SH-SY5Y (cell line): ENCODE data around the gene NCOA1.
A peak's percentile ranks its signal among the peaks of the same experiment; 100 is the strongest.

Source experiments
- GATA2 ChIP-seq: IDR thresholded peaks from 2 replicates; pipeline ENCODE4 v1.6.1; 2011; ENCODE audit warnings: mild to moderate bottlenecking, low read depth, low read length
- GATA3 ChIP-seq: IDR thresholded peaks from 2 replicates; pipeline ENCODE4 v1.6.1; 2011; ENCODE audit warnings: low read depth, mild to moderate bottlenecking, low read length, moderate library complexity

The NCOA1 gene

GRCh38 chr2:24490690-24491541 is at the start of gene NCOA1:
Gene NCOA1, plus strand, starts transcription at chr2:24491254. Its CDS starts 167,424 bp downstream, at chr2:24658678.
- TF ChIP-seq GATA2 (peak; percentile 49; the same call in 1 of the 2 replicates), GATA3 (no peak)

GRCh38 chr2:24448797-24449196 is 42.3 kb upstream of the NCOA1 start:
- TF ChIP-seq GATA2 (no peak), GATA3 (no peak)

GRCh38 chr2:24449344-24449743 is 41.7 kb upstream of the NCOA1 start:
- TF ChIP-seq GATA3 (no peak), GATA2 (no peak)

- TF ChIP-seq GATA2: no peak
- TF ChIP-seq GATA3: no peak
These were observed 39.1 kb upstream of the NCOA1 start for GRCh38 chr2:24451805-24452501.

- TF ChIP-seq GATA2: no peak
- TF ChIP-seq GATA3: no peak
These were observed 38.6 kb upstream of the NCOA1 start for GRCh38 chr2:24452502-24452885.

- no peak for TF ChIP-seq GATA2
- no peak for TF ChIP-seq GATA3
These were observed 37.5 kb upstream of the NCOA1 start for GRCh38 chr2:24453379-24454073.

GRCh38 chr2:24454294-24454693 is 36.8 kb upstream of the NCOA1 start:
- TF ChIP-seq GATA3 (no peak), GATA2 (no peak)

GRCh38 chr2:24456599-24457556 is 34.2 kb upstream of the NCOA1 start:
- TF ChIP-seq GATA3 (no peak), GATA2 (no peak)

GRCh38 chr2:24457696-24458386 is 33.2 kb upstream of the NCOA1 start:
- TF ChIP-seq GATA2 (no peak), GATA3 (no peak)

GRCh38 chr2:24459224-24460161 is 31.6 kb upstream of the NCOA1 start:
- no peak for TF ChIP-seq GATA3
- TF ChIP-seq GATA2: no peak

GRCh38 chr2:24461685-24462084 is 29.4 kb upstream of the NCOA1 start:
- no peak for TF ChIP-seq GATA2
- TF ChIP-seq GATA3: no peak

- TF ChIP-seq GATA2: no peak
- no peak for TF ChIP-seq GATA3
These were observed 27.8 kb upstream of the NCOA1 start for GRCh38 chr2:24463271-24463670.
